Left renal pelvis (tissue), 4 donors: Measurements from ENCODE around the gene TNFRSF6B. TPM values are rescaled to one million over a fixed set of nuclear protein-coding genes. Genes with fewer than 3 reads are reported as not detected.
"Not testable (repeated sequence)": the region's sequence is repeated elsewhere in the genome, so short reads cannot be mapped to it uniquely, and the experiment has no call there.

Experiments used
- DNase-seq, 4 donors: peaks; one replicate each; pipeline ENCODE4 v3.0.0-alpha.2; 2013; ENCODE audit warnings: low read depth in 4 of 4, low spot score in 3 of 4
- polyA plus RNA-seq, 4 donors: library from polyadenylated mRNA; unstranded; fragments of 120-200 nt; gene quantifications; one replicate each; pipeline ENCODE4 v1.2.1, GENCODE V29; 2013; ENCODE audit not compliant: insufficient read length in 4 of 4

TNFRSF6B gene
- polyA plus RNA-seq, result 1 to 10 TPM in 3 of 4 donors, under 1 TPM in 1; 0.67 to 2.6 (median 1.6) TPM

- no peak for DNase-seq
Measured at GRCh38 chr20:63696628-63697356, at the start of gene TNFRSF6B. Gene TNFRSF6B (plus strand): TSS chr20:63696652. CDS start chr20:63696768, 116 bp downstream.

- no peak for DNase-seq
Measured at GRCh38 chr20:63648190-63648589, 48.3 kb upstream of the TNFRSF6B start.

GRCh38 chr20:63648895-63649589 lies 47.4 kb upstream of the TNFRSF6B start:
- no peak for DNase-seq

- not testable (repeated sequence) for DNase-seq
Measured at GRCh38 chr20:63650486-63650885, 46.0 kb upstream of the TNFRSF6B start.

GRCh38 chr20:63651942-63652191 lies 44.6 kb upstream of the TNFRSF6B start:
- DNase-seq, result no peak

- no peak for DNase-seq
Measured at GRCh38 chr20:63652192-63652980, 44.1 kb upstream of the TNFRSF6B start.

GRCh38 chr20:63653041-63653973 lies 43.1 kb upstream of the TNFRSF6B start, which contains the start of gene STMN3:
Gene STMN3 (minus strand): TSS chr20:63653424. CDS start chr20:63653345, 79 bp downstream.
- peak; percentile 78 to 86 (median 84) for DNase-seq

GRCh38 chr20:63653974-63654668 lies 42.3 kb upstream of the TNFRSF6B start:
- DNase-seq, result no peak

- DNase-seq, result no peak
Measured at GRCh38 chr20:63655249-63655648, 41.2 kb upstream of the TNFRSF6B start.

GRCh38 chr20:63656451-63656850 lies 40.0 kb upstream of the TNFRSF6B start:
- DNase-seq, result no peak

- DNase-seq, result no peak
Measured at GRCh38 chr20:63657260-63657936, 39.1 kb upstream of the TNFRSF6B start.

- peak; percentile 83 to 88 (median 86) for DNase-seq
Measured at GRCh38 chr20:63657937-63658748, 38.3 kb upstream of the TNFRSF6B start, which contains the start of gene RTEL1. Gene RTEL1 (plus strand): TSS chr20:63658312. CDS start chr20:63659403, 1,091 bp downstream.

GRCh38 chr20:63658749-63659187 lies 37.7 kb upstream of the TNFRSF6B start:
- no peak for DNase-seq

GRCh38 chr20:63659370-63659769 lies 37.1 kb upstream of the TNFRSF6B start:
- no peak for DNase-seq

- not testable (repeated sequence) for DNase-seq
Measured at GRCh38 chr20:63660174-63660573, 36.3 kb upstream of the TNFRSF6B start.

- no peak for DNase-seq
Measured at GRCh38 chr20:63660622-63661021, 35.8 kb upstream of the TNFRSF6B start.

- DNase-seq, result no peak
Measured at GRCh38 chr20:63661108-63661507, 35.3 kb upstream of the TNFRSF6B start.
